WTC11 (cell line): ENCODE data around the gene DESI1. TPM values are rescaled to one million over a fixed set of nuclear protein-coding genes. Genes with fewer than 3 reads are reported as not detected.

Source experiments
- ATAC-seq: fragments of 200-7000 bp; cut with Tn5 transposase; 2 replicates; pipeline ENCODE4 v1.10.0; 2021; ENCODE audit warnings: mild to moderate bottlenecking, moderate library complexity
- CTCF ChIA-PET: fragments of 300-600 bp; sonication (Branson Sonifier 250); formaldehyde crosslinking; loops from one replicate; lab custom pipeline; 2021; ENCODE audit warnings: antibody characterized with exemption; lab: Charles Lee
- POLR2A ChIA-PET: fragments of 350-600 bp; sonication (Branson Sonifier 250); formaldehyde crosslinking; loops from one replicate; lab custom pipeline; 2021; ENCODE audit warnings: antibody characterized with exemption; lab: Charles Lee
- DNase-seq: peaks from one replicate; pipeline ENCODE4 v3.0.0; 2021; ENCODE audit warnings: low spot score
- H3K27ac Mint-ChIP-seq: 2 replicates; pipeline ENCODE4 v1.8.0; 2021; ENCODE audit warnings: mixed read lengths
- H3K27me3 Mint-ChIP-seq: 2 replicates; pipeline ENCODE4 v1.8.0; 2021; ENCODE audit warnings: low read depth, mild to moderate bottlenecking, moderate library complexity, mixed read lengths
- H3K36me3 Mint-ChIP-seq: 2 replicates; pipeline ENCODE4 v1.8.0; 2021; ENCODE audit warnings: mixed read lengths
- H3K4me1 Mint-ChIP-seq: 2 replicates; pipeline ENCODE4 v1.8.0; 2022; ENCODE audit warnings: mixed read lengths
- H3K4me3 Mint-ChIP-seq: 2 replicates; pipeline ENCODE4 v1.8.0; 2021; ENCODE audit warnings: mild to moderate bottlenecking, moderate library complexity, mixed read lengths
- H3K9me3 Mint-ChIP-seq: 2 replicates; pipeline ENCODE4 v1.8.0; 2021; ENCODE audit warnings: mixed read lengths
- AFF4 ChIP-seq: sonication (generic); formaldehyde crosslinking; IDR thresholded peaks from 2 replicates; pipeline ENCODE4 v1.8.1; 2023; ENCODE audit warnings: mild to moderate bottlenecking, missing genetic modification reagents, borderline replicate concordance
- ATF6 ChIP-seq: sonication (generic); formaldehyde crosslinking; IDR thresholded peaks from 2 replicates; pipeline ENCODE4 v1.8.1; 2023; ENCODE audit warnings: mild to moderate bottlenecking, missing genetic modification reagents
- CTCF ChIP-seq: fragments of 200-600 bp; IDR thresholded peaks from 2 replicates; pipeline ENCODE4 v1.8.0; 2022; ENCODE audit warnings: antibody characterized with exemption
- ERG ChIP-seq: fragments of 250-450 bp; sonication (Bioruptor Pico); IDR thresholded peaks from 2 replicates; pipeline ENCODE4 v1.8.0; 2021; ENCODE audit warnings: mild to moderate bottlenecking
- KAT7 ChIP-seq: sonication (generic); formaldehyde crosslinking; IDR thresholded peaks from 2 replicates; pipeline ENCODE4 v1.8.1; 2023; ENCODE audit warnings: missing genetic modification reagents, mild to moderate bottlenecking, borderline replicate concordance
- MAX ChIP-seq: sonication (generic); formaldehyde crosslinking; IDR thresholded peaks from 2 replicates; pipeline ENCODE4 v1.8.0; 2022; ENCODE audit warnings: mild to moderate bottlenecking, missing genetic modification reagents
- NFE2L1 ChIP-seq: sonication (generic); formaldehyde crosslinking; IDR thresholded peaks from 2 replicates; pipeline ENCODE4 v1.8.1; 2023; ENCODE audit warnings: missing genetic modification reagents
- NR1H2 ChIP-seq: sonication (generic); formaldehyde crosslinking; IDR thresholded peaks from 2 replicates; pipeline ENCODE4 v1.9.0; 2021; ENCODE audit warnings: mild to moderate bottlenecking, moderate library complexity, missing genetic modification reagents
- SMAD3 ChIP-seq: sonication (generic); formaldehyde crosslinking; IDR thresholded peaks from 2 replicates; pipeline ENCODE4 v1.8.0; 2022; ENCODE audit warnings: missing genetic modification reagents, mild to moderate bottlenecking, borderline replicate concordance
- STAT6 ChIP-seq: sonication (generic); formaldehyde crosslinking; conservative IDR thresholded peaks from 2 replicates; pipeline ENCODE4 v1.8.1; 2023; ENCODE audit warnings: mild to moderate bottlenecking, low read depth, missing genetic modification reagents, moderate library complexity
- TP53 ChIP-seq: sonication (generic); formaldehyde crosslinking; IDR thresholded peaks from 2 replicates; pipeline ENCODE4 v1.8.1; 2023; ENCODE audit warnings: mild to moderate bottlenecking, missing genetic modification reagents
- ZBTB43 ChIP-seq: sonication (generic); formaldehyde crosslinking; IDR thresholded peaks from 2 replicates; pipeline ENCODE4 v1.8.1; 2023; ENCODE audit warnings: mild to moderate bottlenecking, missing genetic modification reagents
- ZNF416 ChIP-seq: fragments of 250-450 bp; sonication (Bioruptor Pico); IDR thresholded peaks from 2 replicates; pipeline ENCODE4 v1.9.0; 2021; ENCODE audit warnings: mild to moderate bottlenecking, inconsistent platforms
- total RNA-seq: library from RNA; stranded (reverse); gene quantifications from 3 replicates; pipeline ENCODE4 v1.2.3, GENCODE V29; 2021

DESI1 gene
- total RNA-seq, 1 experiment from 2014 or later: 32.2 TPM

GRCh38 chr22:41551877-41552582 lies 68.8 kb downstream of the DESI1 start:
- peaks cover 2% of the 10 kb centered on the region for H3K4me1 Mint-ChIP-seq
- no peak for TF ChIP-seq AFF4 (CRISPR knock-in tag)
- TF ChIP-seq, all 79 proteins: peak for 0
- H3K4me3 Mint-ChIP-seq: no peak overlapping the region
- CTCF ChIA-PET: interaction anchor here (0.6 to 2.4 kb wide), 8 partner anchors 9 to 170 kb away, joined by 3 to 8 read pairs (median 4); partner anchors contain the start of genes PMM1 and TEF
- no peak for ATAC-seq
- DNase-seq: no peak
- H3K27ac Mint-ChIP-seq: no peak overlapping the region
- H3K27me3 Mint-ChIP-seq: no peaks in the 10 kb centered on the region
- POLR2A ChIA-PET: interaction anchor here (0.6 kb wide), 1 partner anchor 29 kb away, joined by 6 read pairs; no protein-coding TSS in a partner anchor
- H3K9me3 Mint-ChIP-seq: no peaks in the 10 kb centered on the region
- H3K36me3 Mint-ChIP-seq: no peaks in the 10 kb centered on the region

GRCh38 chr22:41550952-41551491 lies 69.8 kb downstream of the DESI1 start:
- DNase-seq (no peak), ATAC-seq (no peak)
- no peaks in the 10 kb centered on the region for H3K9me3 Mint-ChIP-seq
- TF ChIP-seq KAT7 (CRISPR knock-in tag): no peak
- no peak for TF ChIP-seq SMAD3 (CRISPR knock-in tag)
- TF ChIP-seq ZBTB43: no peak
- TF ChIP-seq ERG (CRISPR knock-in tag): no peak
- no peak for TF ChIP-seq CTCF
- no peak for TF ChIP-seq STAT6 (CRISPR knock-in tag)
- TF ChIP-seq ZNF416: no peak
- H3K27me3 Mint-ChIP-seq: no peaks in the 10 kb centered on the region
- POLR2A ChIA-PET: no interaction called here
- no peaks in the 10 kb centered on the region for H3K36me3 Mint-ChIP-seq
- CTCF ChIA-PET: interaction anchor here (1.1 to 2.4 kb wide), 3 partner anchors 24 to 147 kb away, joined by 3 to 8 read pairs (median 4); no protein-coding TSS in a partner anchor
- H3K4me3 Mint-ChIP-seq: no peak overlapping the region
- H3K27ac Mint-ChIP-seq: no peak overlapping the region
- no peaks in the 10 kb centered on the region for H3K4me1 Mint-ChIP-seq

GRCh38 chr22:41548830-41549211 lies 72.0 kb downstream of the DESI1 start:
- Mint-ChIP-seq H3K27me3 (no peaks in the 10 kb centered on the region; the same call in 1 of the 2 replicates), H3K4me1 (peaks cover 7% of the 10 kb centered on the region), H3K4me3 (no peak overlapping the region), H3K27ac (no peak overlapping the region), H3K9me3 (no peaks in the 10 kb centered on the region), H3K36me3 (no peaks in the 10 kb centered on the region)
- DNase-seq (no peak), ATAC-seq (no peak)
- ChIA-PET POLR2A (no interaction called here), CTCF (no interaction called here)
- no peak for TF ChIP-seq SMAD3 (CRISPR knock-in tag)
- TF ChIP-seq ATF6: no peak
- TF ChIP-seq NFE2L1 (CRISPR knock-in tag): no peak
- no peak for TF ChIP-seq NR1H2
- TF ChIP-seq MAX: no peak
- TF ChIP-seq TP53: no peak
